ENCODE results near the gene MYOD1. TPM values are rescaled to one million over a fixed set of nuclear protein-coding genes. Genes with fewer than 3 reads are reported as not detected.

Gene MYOD1
- total RNA-seq, 1 experiment from 2014 or later, result not detected

DNA sequence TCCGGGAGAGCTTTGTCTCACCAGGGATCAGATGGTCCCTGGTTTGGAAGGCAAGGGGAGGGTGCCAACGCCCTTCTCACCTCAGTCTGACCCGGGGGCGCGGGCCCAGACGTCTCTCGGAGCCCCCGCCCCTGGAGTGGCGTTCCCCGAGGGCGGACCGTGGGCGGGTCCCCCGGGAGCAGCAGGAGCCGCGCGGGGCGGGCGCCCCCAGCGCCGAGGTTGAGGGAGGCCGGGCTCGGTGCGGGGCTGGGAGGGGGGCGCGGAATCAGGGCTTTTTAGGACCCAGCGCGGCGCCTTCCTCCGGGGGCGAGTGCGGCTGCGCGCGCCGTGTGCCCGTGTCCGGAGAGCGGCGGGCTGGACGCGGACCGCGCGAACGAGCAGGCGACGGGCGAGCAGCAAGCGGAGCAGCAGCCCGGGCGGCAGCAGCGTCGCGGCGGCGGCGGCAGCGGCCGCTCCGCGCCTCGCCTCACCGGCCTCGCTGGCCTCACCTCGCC is 15.1 kb downstream of the MYOD1 start, which contains the start of gene KCNC1:
KCNC1 (plus strand) TSS at position 364 of the 494 bp plus-strand sequence. CDS start 1,222 bp downstream, outside the sequence.
- H2AFZ ChIP-seq (ENCODE audit: low read length), result no peak within 1 kb of the TSS
- no peak within 1 kb of the TSS for H3K27ac ChIP-seq (ENCODE audit: low read length)
- peak within 1 kb of the TSS; percentile 35; the same call in 1 of the 2 replicates for H3K4me3 ChIP-seq (ENCODE audit: low read length)
- POLR2A ChIA-PET (ENCODE audit: unreplicated experiment), result no interaction called here
- peak within 1 kb of the TSS; percentile 71 for H3K4me2 ChIP-seq (ENCODE audit: low read length)
- CTCF ChIA-PET, result no interaction called here
- intact Hi-C loops (cut with micrococcal nuclease), result loop anchor here (5.0 to 10.0 kb wide), 2 partner anchors 93 to 170 kb away; no protein-coding TSS in a partner anchor
- H3K27me3 ChIP-seq (ENCODE audit: low read length), result no peaks in the 10 kb centered on the region
- no peaks in the 10 kb centered on the region for H4K20me1 ChIP-seq (ENCODE audit: low read length)
- no peak for TF ChIP-seq CTCF (conservative IDR thresholded peaks at IDR 0.05; ENCODE audit: low read depth, low read length)
- TF ChIP-seq EZH2 (IDR thresholded peaks at IDR 0.05; ENCODE audit: low read length, unreplicated experiment), result no peak
- no peak for TF ChIP-seq EZH2phosphoT487 (IDR thresholded peaks at IDR 0.05; ENCODE audit: borderline replicate concordance, low read length)
- no peaks in the 10 kb centered on the region for H3K36me3 ChIP-seq (ENCODE audit: low read depth, low read length)
- no peaks in the 10 kb centered on the region for H3K9me3 ChIP-seq (ENCODE audit: low read length)
- no peaks in the 10 kb centered on the region for H3K9me2 ChIP-seq (replicated peaks; ENCODE audit: low read length)
- ATAC-seq (peak; percentile 35), DNase-seq (no peak)
- no peaks in the 10 kb centered on the region for H3K4me1 ChIP-seq (ENCODE audit: insufficient read depth, low read length)
- BruUV-seq (replicated peaks), result no TSS peak
- H3F3A ChIP-seq (ENCODE audit: low read length, unreplicated experiment), result no peaks in the 10 kb centered on the region
- H3K9ac ChIP-seq (ENCODE audit: low read length), result no peak within 1 kb of the TSS
- H3K79me2 ChIP-seq (ENCODE audit: low read length), result no peaks in the 10 kb centered on the region

DNA sequence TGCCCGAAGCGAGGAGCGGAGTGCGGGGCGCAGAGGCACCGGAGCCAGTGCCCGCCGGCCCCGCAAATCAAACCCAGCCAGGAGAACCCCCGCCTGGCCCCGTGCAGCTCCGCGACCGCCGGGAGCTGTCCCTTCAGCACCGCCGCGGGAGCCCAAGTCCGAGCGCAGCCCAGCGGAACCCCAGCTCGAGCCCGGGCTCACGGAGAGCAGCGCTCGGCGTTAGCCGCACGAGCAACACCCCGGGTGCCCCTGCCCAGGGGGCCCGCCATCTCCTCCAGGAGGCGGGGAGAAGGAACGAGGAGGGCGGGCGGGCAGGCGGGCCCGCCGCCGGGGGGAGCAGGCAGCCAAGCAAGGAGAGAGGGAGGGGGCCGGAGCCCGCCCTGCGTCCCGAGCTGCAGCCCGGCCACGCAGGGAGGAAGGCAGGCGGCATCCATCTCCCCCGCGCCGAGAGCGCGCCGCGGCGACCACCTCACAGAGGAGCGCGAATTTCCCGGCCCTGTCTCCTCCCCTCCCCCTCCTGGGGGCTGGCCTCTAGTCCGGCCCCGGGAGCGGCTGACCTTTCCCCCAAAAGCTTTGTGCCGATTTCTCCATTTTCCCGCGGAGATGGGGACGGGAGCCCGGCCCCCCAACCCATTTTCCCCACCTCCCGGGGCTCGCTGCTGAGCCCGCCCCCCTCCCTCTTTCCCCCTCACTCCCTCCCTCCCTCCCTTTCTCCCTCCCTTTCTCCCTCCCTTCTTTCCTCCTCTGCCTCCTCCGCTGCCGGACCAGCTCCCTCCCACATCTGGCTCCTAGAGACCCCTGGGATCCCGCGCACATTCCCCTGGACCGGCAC is 15.8 kb downstream of the MYOD1 start:
- TF ChIP-seq EZH2 (IDR thresholded peaks at IDR 0.05; ENCODE audit: low read length, unreplicated experiment) (no peak), CTCF (conservative IDR thresholded peaks at IDR 0.05; ENCODE audit: low read depth, low read length) (no peak), EZH2phosphoT487 (IDR thresholded peaks at IDR 0.05; ENCODE audit: borderline replicate concordance, low read length) (no peak)
- no peak overlapping the region for H3K27ac ChIP-seq (ENCODE audit: low read length)
- H3K4me2 ChIP-seq (ENCODE audit: low read length), result peak overlapping the region; percentile 71
- H2AFZ ChIP-seq (ENCODE audit: low read length), result no peak overlapping the region
- no peaks in the 10 kb centered on the region for H3K4me1 ChIP-seq (ENCODE audit: insufficient read depth, low read length)
- H3K36me3 ChIP-seq (ENCODE audit: low read depth, low read length), result no peaks in the 10 kb centered on the region
- no peaks in the 10 kb centered on the region for H4K20me1 ChIP-seq (ENCODE audit: low read length)
- no peaks in the 10 kb centered on the region for H3K9me3 ChIP-seq (ENCODE audit: low read length)
- BruUV-seq (replicated peaks), result no TSS peak
- no peaks in the 10 kb centered on the region for H3K79me2 ChIP-seq (ENCODE audit: low read length)
- peak; percentile 76 for ATAC-seq
- DNase-seq, result peak; percentile 56
- ChIA-PET POLR2A (ENCODE audit: unreplicated experiment) (no interaction called here), CTCF (no interaction called here)
- H3K9me2 ChIP-seq (replicated peaks; ENCODE audit: low read length), result no peaks in the 10 kb centered on the region
- no peaks in the 10 kb centered on the region for H3K27me3 ChIP-seq (ENCODE audit: low read length)
- H3F3A ChIP-seq (ENCODE audit: low read length, unreplicated experiment), result no peaks in the 10 kb centered on the region
- no peak overlapping the region for H3K9ac ChIP-seq (ENCODE audit: low read length)
- peak overlapping the region; percentile 35; the same call in 1 of the 2 replicates for H3K4me3 ChIP-seq (ENCODE audit: low read length)
- intact Hi-C loops (cut with micrococcal nuclease), result loop anchor here (5.0 to 10.0 kb wide), 2 partner anchors 92 to 170 kb away; no protein-coding TSS in a partner anchor

Measured in PC-3 (cell line).